Mesenchymal stem cell (in vitro differentiated cells and primary cell): Measurements from ENCODE around the gene PSME1.

ENCODE experiments used
- DNase-seq: peaks from one replicate; pipeline ENCODE4 v3.0.0-alpha.2; 2013
- H2AFZ ChIP-seq: one replicate; pipeline ENCODE4 v1.6.1; 2013; ENCODE audit warnings: low read depth, mild to moderate bottlenecking, control low read depth, inconsistent platforms, low read length, moderate library complexity
- H2AK5ac ChIP-seq: 2 replicates; pipeline ENCODE4 v1.6.1; 2013; ENCODE audit warnings: low read length, moderate library complexity, mild to moderate bottlenecking, inconsistent platforms; ENCODE audit not compliant: severe bottlenecking
- H2BK120ac ChIP-seq: one replicate; pipeline ENCODE4 v1.6.1; 2013; ENCODE audit warnings: low read depth, mild to moderate bottlenecking, inconsistent platforms, low read length, moderate library complexity
- H2BK12ac ChIP-seq, 2 experiments: one replicate each; pipeline ENCODE4 v1.6.1; 2013; ENCODE audit warnings: inconsistent platforms in 2 of 2, low read length in 2 of 2, mild to moderate bottlenecking in 2 of 2, moderate library complexity in 2 of 2, control low read depth in 1 of 2
- H2BK15ac ChIP-seq: one replicate; pipeline ENCODE4 v1.6.1; 2013; ENCODE audit warnings: mild to moderate bottlenecking, low read depth, inconsistent platforms; ENCODE audit not compliant: poor library complexity, severe bottlenecking
- H2BK5ac ChIP-seq: 2 replicates; pipeline ENCODE4 v1.6.1; 2013; ENCODE audit warnings: low read depth, mild to moderate bottlenecking, low read length, control low read depth, inconsistent platforms; ENCODE audit not compliant: poor library complexity, severe bottlenecking
- H3K14ac ChIP-seq, 2 experiments: one replicate each; pipeline ENCODE4 v1.6.1; 2013; ENCODE audit warnings: inconsistent platforms in 2 of 2, low read length in 2 of 2, control low read depth in 1 of 2, mild to moderate bottlenecking in 1 of 2, moderate library complexity in 1 of 2
- H3K18ac ChIP-seq, 2 experiments: one replicate each; pipeline ENCODE4 v1.6.1; 2013; ENCODE audit warnings: inconsistent platforms in 2 of 2, low read length in 2 of 2, control low read depth in 1 of 2, low read depth in 1 of 2, mild to moderate bottlenecking in 1 of 2
- H3K23ac ChIP-seq, 2 experiments: one replicate each; pipeline ENCODE4 v1.6.1; 2013; ENCODE audit warnings: inconsistent platforms in 2 of 2, low read length in 2 of 2, mild to moderate bottlenecking in 2 of 2, moderate library complexity in 2 of 2, control low read depth in 1 of 2
- H3K27ac ChIP-seq: 2 replicates; pipeline ENCODE4 v1.5.1; 2013; ENCODE audit warnings: mild to moderate bottlenecking, moderate library complexity, low read length, control low read depth, inconsistent platforms; ENCODE audit not compliant: poor library complexity, severe bottlenecking
- H3K27me3 ChIP-seq, 2 experiments: 2 replicates each; pipeline versions ENCODE4 v1.6.1 to v1.7.0; 2013; ENCODE audit warnings: low read length in 2 of 2, mild to moderate bottlenecking in 2 of 2, moderate library complexity in 2 of 2, control low read depth in 1 of 2, inconsistent platforms in 1 of 2; ENCODE audit not compliant: control insufficient read depth in 1 of 2, insufficient read depth in 1 of 2
- H3K36me3 ChIP-seq, 2 experiments: 2 replicates each; pipeline versions ENCODE4 v1.6.1 to v1.7.0; 2013; ENCODE audit warnings: low read length in 2 of 2, control low read depth in 1 of 2, inconsistent platforms in 1 of 2, low read depth in 1 of 2, mild to moderate bottlenecking in 1 of 2; ENCODE audit not compliant: insufficient read depth in 2 of 2, control insufficient read depth in 1 of 2
- H3K4ac ChIP-seq, 2 experiments: one replicate each; pipeline ENCODE4 v1.6.1; 2013; ENCODE audit warnings: inconsistent platforms in 2 of 2, low read length in 2 of 2, mild to moderate bottlenecking in 2 of 2, moderate library complexity in 2 of 2, control low read depth in 1 of 2, low read depth in 1 of 2
- H3K4me1 ChIP-seq: 2 replicates; pipeline ENCODE4 v1.6.1; 2013; ENCODE audit warnings: low read depth, low read length, control low read depth; ENCODE audit not compliant: control insufficient read depth, insufficient read depth
- H3K4me2 ChIP-seq: 2 replicates; pipeline ENCODE4 v1.6.1; 2013; ENCODE audit warnings: low read length, mild to moderate bottlenecking, inconsistent platforms; ENCODE audit not compliant: poor library complexity, severe bottlenecking
- H3K4me3 ChIP-seq, 2 experiments: 2 replicates each; pipeline versions ENCODE4 v1.5.1 to v1.7.0; 2013; ENCODE audit warnings: low read length in 2 of 2, mild to moderate bottlenecking in 2 of 2, control low read depth in 1 of 2, low read depth in 1 of 2; ENCODE audit not compliant: insufficient read depth in 1 of 2
- H3K79me1 ChIP-seq: replicated peaks from 2 replicates; pipeline ENCODE4 v1.6.1; 2013; ENCODE audit warnings: mild to moderate bottlenecking, control low read depth, low read length, inconsistent platforms; ENCODE audit not compliant: poor library complexity, severe bottlenecking
- H3K9ac ChIP-seq: 2 replicates; pipeline ENCODE4 v1.7.0; 2013; ENCODE audit warnings: mild to moderate bottlenecking, low read length, moderate library complexity
- H3K9me3 ChIP-seq: 2 replicates; pipeline ENCODE4 v1.7.0; 2013; ENCODE audit warnings: mild to moderate bottlenecking, low read length; ENCODE audit not compliant: control insufficient read depth
- H4K8ac ChIP-seq: one replicate; pipeline ENCODE4 v1.6.1; 2013; ENCODE audit warnings: inconsistent platforms, mild to moderate bottlenecking, low read length, moderate library complexity
- H4K91ac ChIP-seq: one replicate; pipeline ENCODE4 v1.6.1; 2013; ENCODE audit warnings: mild to moderate bottlenecking, low read length, inconsistent platforms
- WGBS: methylation state at CpG from one replicate; pipeline ENCODE4 v1.1.7; 2013; ENCODE audit warnings: mixed read lengths; 5-methylcytosine and 5-hydroxymethylcytosine counted together

Gene PSME1

GRCh38 chr14:24181371-24182077 is 45.5 kb downstream of the PSME1 start:
- peaks cover 16% of the 10 kb centered on the region for H3K4me1 ChIP-seq
- H3K9ac ChIP-seq = no peak overlapping the region
- no peak overlapping the region for H4K8ac ChIP-seq
- DNase-seq = no peak
- no peak overlapping the region for H3K4ac ChIP-seq
- H3K79me1 ChIP-seq = peaks cover 40% of the 10 kb centered on the region
- no peak overlapping the region for H3K23ac ChIP-seq
- H2BK12ac ChIP-seq = no peak overlapping the region
- H2BK5ac ChIP-seq = no peak overlapping the region
- no peaks in the 10 kb centered on the region for H3K27me3 ChIP-seq
- no peak overlapping the region for H2AK5ac ChIP-seq
- no peak overlapping the region for H3K18ac ChIP-seq
- H4K91ac ChIP-seq = no peak overlapping the region
- peaks cover 95% of the 10 kb centered on the region in 2 experiments for H3K36me3 ChIP-seq
- H3K4me2 ChIP-seq = no peak overlapping the region
- no peak overlapping the region for H3K27ac ChIP-seq
- no peak overlapping the region for H2AFZ ChIP-seq
- WGBS = 96% methylated on average over 19 of the region's 19 CpGs
- H2BK15ac ChIP-seq = no peak overlapping the region
- H3K4me3 ChIP-seq = no peak overlapping the region
- no peak overlapping the region for H3K14ac ChIP-seq
- no peaks in the 10 kb centered on the region for H3K9me3 ChIP-seq
- H2BK120ac ChIP-seq = no peak overlapping the region

- no peak overlapping the region for H4K91ac ChIP-seq
- no peak overlapping the region for H2AK5ac ChIP-seq
- no peak overlapping the region for H2BK120ac ChIP-seq
- no peak for DNase-seq
- H4K8ac ChIP-seq = no peak overlapping the region
- no peaks in the 10 kb centered on the region for H3K9me3 ChIP-seq
- no peak overlapping the region for H3K4ac ChIP-seq
- no peak overlapping the region for H2BK5ac ChIP-seq
- no peak overlapping the region for H3K4me3 ChIP-seq
- H2BK12ac ChIP-seq = no peak overlapping the region
- H3K27ac ChIP-seq = no peak overlapping the region
- H3K18ac ChIP-seq = no peak overlapping the region
- no peaks in the 10 kb centered on the region for H3K27me3 ChIP-seq
- no peak overlapping the region for H3K9ac ChIP-seq
- no peak overlapping the region for H2AFZ ChIP-seq
- no peak overlapping the region for H3K4me2 ChIP-seq
- no peak overlapping the region for H2BK15ac ChIP-seq
- H3K23ac ChIP-seq = no peak overlapping the region
- 94% methylated on average over 14 of the region's 14 CpGs for WGBS
- H3K79me1 ChIP-seq = peaks cover 36% of the 10 kb centered on the region
- H3K36me3 ChIP-seq = peaks cover 95% of the 10 kb centered on the region in 2 experiments
- peaks cover 16% of the 10 kb centered on the region for H3K4me1 ChIP-seq
- no peak overlapping the region for H3K14ac ChIP-seq
These were observed 46.3 kb downstream of the PSME1 start for GRCh38 chr14:24182110-24182882.

- H3K4ac ChIP-seq = no peak overlapping the region
- no peak overlapping the region for H4K91ac ChIP-seq
- H4K8ac ChIP-seq = no peak overlapping the region
- no peaks in the 10 kb centered on the region for H3K9me3 ChIP-seq
- no peak overlapping the region for H3K23ac ChIP-seq
- H2BK15ac ChIP-seq = no peak overlapping the region
- H2AK5ac ChIP-seq = no peak overlapping the region
- H3K4me1 ChIP-seq = peaks cover 23% of the 10 kb centered on the region
- no peak overlapping the region for H3K9ac ChIP-seq
- peaks cover 33% of the 10 kb centered on the region for H3K79me1 ChIP-seq
- H3K4me3 ChIP-seq = no peak overlapping the region
- no peak overlapping the region for H2BK12ac ChIP-seq
- H3K27me3 ChIP-seq = no peaks in the 10 kb centered on the region
- no peak overlapping the region for H2BK5ac ChIP-seq
- H2BK120ac ChIP-seq = no peak overlapping the region
- 97% methylated on average over 15 of the region's 15 CpGs for WGBS
- H2AFZ ChIP-seq = no peak overlapping the region
- no peak overlapping the region for H3K18ac ChIP-seq
- no peak overlapping the region for H3K14ac ChIP-seq
- peaks cover 90% of the 10 kb centered on the region in 2 experiments for H3K36me3 ChIP-seq
- H3K4me2 ChIP-seq = no peak overlapping the region
- no peak for DNase-seq
- H3K27ac ChIP-seq = no peak overlapping the region
These were observed 47.1 kb downstream of the PSME1 start for GRCh38 chr14:24183014-24183481.
